ENCODE measurements around the gene FOXP4. TPM values are rescaled to one million over a fixed set of nuclear protein-coding genes. Genes with fewer than 3 reads are reported as not detected.

FOXP4 gene
- total RNA-seq, 1 experiment from 2014 or later = 32.3 TPM

DNA sequence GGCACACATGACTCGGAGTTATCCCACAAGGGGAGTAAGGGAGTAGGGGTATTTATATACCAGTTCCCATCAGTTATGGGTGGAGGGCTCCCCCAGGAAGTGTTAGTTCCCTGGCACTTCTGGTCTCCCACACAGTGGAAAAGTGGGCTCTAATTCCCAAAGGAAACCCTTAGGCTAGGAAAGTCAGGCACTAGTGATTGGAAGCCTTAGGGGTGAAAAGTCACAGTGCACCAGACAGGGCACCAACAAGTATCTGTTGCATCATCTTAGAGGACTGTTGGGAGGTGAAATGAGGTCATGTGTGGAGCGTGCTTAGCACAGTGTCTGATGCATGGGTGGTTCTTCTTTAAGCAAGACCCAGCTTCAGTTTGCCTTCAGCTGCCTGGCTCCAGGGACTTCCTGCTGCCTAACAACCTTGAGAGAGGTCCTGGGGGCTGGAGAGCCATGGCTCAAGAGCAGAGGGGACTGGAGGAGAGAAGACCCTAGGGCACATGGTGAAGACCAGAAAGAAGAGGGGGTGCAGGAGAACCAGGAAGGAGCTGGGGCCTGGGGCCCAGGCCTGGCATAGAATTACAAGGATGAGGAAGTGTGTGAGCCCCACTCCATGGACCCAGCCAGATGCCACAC is 7.5 kb upstream of the FOXP4 start:
- intact Hi-C loops (cut with micrococcal nuclease) = no loop called here
- ChIA-PET CTCF (no interaction called here), POLR2A (interaction anchor here (1.2 kb wide), 1 partner anchor 10 kb away, joined by 3 read pairs; no protein-coding TSS in a partner anchor), RAD21 (ENCODE audit: low non-redundant PET in 1 of 2, low total read pairs in 2 of 2, uncharacterized antibody in 2 of 2, unreplicated experiment in 2 of 2) (no interaction called here)
- Histone ChIP-seq H3K27ac (ENCODE audit: low read depth, low read length) (no peak overlapping the region), H3K36me3 (ENCODE audit: control insufficient read depth in 1 of 2, insufficient read depth in 2 of 2, low read length in 2 of 2) (no peaks in the 10 kb centered on the region), H3K4me1 (ENCODE audit: control insufficient read depth in 1 of 2, insufficient read depth in 2 of 2, low read length in 2 of 2) (peaks cover 24 to 31% of the 10 kb centered on the region in 2 experiments), H3K4me3 (replicated peaks in 1 of 2; ENCODE audit: low read depth in 1 of 2, low read length in 2 of 2) (no peak overlapping the region), H3K9ac (ENCODE audit: low read length) (no peak overlapping the region), H3K4me2 (ENCODE audit: low read length) (no peak overlapping the region), H4K20me1 (ENCODE audit: insufficient read depth) (no peaks in the 10 kb centered on the region), H2AFZ (ENCODE audit: low read depth, low read length, poor library complexity, severe bottlenecking) (no peak overlapping the region), H3K79me2 (ENCODE audit: insufficient read depth, low read length) (peaks cover 4% of the 10 kb centered on the region; the same call in 1 of the 2 replicates), H3K27me3 (ENCODE audit: insufficient read depth, low read length) (no peaks in the 10 kb centered on the region), H3K9me3 (ENCODE audit: control insufficient read depth in 1 of 2, insufficient read depth in 1 of 2, low read depth in 1 of 2, low read length in 2 of 2) (no peaks in the 10 kb centered on the region), H3K9me2 (ENCODE audit: insufficient read depth) (no peaks in the 10 kb centered on the region)
- ATAC-seq (no peak), DNase-seq (ENCODE audit: low read depth, low spot score) (no peak)
- no TSS peak for BruUV-seq (replicated peaks)
- no peak for TF ChIP-seq YY1 (IDR thresholded peaks at IDR 0.05; ENCODE audit: extremely low read depth, insufficient replicate concordance, low read depth, low read length)
- TF ChIP-seq CEBPB (IDR thresholded peaks at IDR 0.05; ENCODE audit: low read depth) = no peak
- no peak for TF ChIP-seq ZFX (IDR thresholded peaks at IDR 0.05)
- TF ChIP-seq POLR2A (IDR thresholded peaks at IDR 0.05; ENCODE audit: borderline replicate concordance, extremely low read depth, insufficient read depth, insufficient read length) = no peak
- TF ChIP-seq FOSL1 (IDR thresholded peaks at IDR 0.05; ENCODE audit: low read depth) = no peak
- TF ChIP-seq TCF7L2 (IDR thresholded peaks at IDR 0.05; ENCODE audit: borderline replicate concordance, extremely low read depth, insufficient read depth, insufficient read length) = no peak
- TF ChIP-seq ATF3 (IDR thresholded peaks at IDR 0.05) = no peak
- no peak for TF ChIP-seq RAD21 (IDR thresholded peaks at IDR 0.05; ENCODE audit: low read depth)
- TF ChIP-seq SP1 (IDR thresholded peaks at IDR 0.05; ENCODE audit: low read depth) = no peak
- no peak for TF ChIP-seq CBX3 (IDR thresholded peaks at IDR 0.05; ENCODE audit: low read depth)
- TF ChIP-seq, protein P1, sequence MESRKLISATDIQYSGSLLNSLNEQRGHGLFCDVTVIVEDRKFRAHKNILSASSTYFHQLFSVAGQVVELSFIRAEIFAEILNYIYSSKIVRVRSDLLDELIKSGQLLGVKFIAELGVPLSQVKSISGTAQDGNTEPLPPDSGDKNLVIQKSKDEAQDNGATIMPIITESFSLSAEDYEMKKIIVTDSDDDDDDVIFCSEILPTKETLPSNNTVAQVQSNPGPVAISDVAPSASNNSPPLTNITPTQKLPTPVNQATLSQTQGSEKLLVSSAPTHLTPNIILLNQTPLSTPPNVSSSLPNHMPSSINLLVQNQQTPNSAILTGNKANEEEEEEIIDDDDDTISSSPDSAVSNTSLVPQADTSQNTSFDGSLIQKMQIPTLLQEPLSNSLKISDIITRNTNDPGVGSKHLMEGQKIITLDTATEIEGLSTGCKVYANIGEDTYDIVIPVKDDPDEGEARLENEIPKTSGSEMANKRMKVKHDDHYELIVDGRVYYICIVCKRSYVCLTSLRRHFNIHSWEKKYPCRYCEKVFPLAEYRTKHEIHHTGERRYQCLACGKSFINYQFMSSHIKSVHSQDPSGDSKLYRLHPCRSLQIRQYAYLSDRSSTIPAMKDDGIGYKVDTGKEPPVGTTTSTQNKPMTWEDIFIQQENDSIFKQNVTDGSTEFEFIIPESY (IDR thresholded peaks at IDR 0.05; ENCODE audit: extremely low read depth, insufficient replicate concordance, low read length) = no peak
- TF ChIP-seq REST (IDR thresholded peaks at IDR 0.05; ENCODE audit: low read depth) = no peak

Data from HCT116 (cell line).